GM21526 (cell line): ENCODE measurements around the gene FZD2.

Experiments
- ATAC-seq: cut with Tn5 transposase; IDR thresholded peaks from one replicate; pipeline ENCODE4 v1.9.1; 2021; ENCODE audit warnings: moderate library complexity; ENCODE audit not compliant: unreplicated experiment, low FRiP score

Gene FZD2

GRCh38 chr17:44604768-44605485 lies 47.6 kb downstream of the FZD2 start:
- no peak for ATAC-seq

GRCh38 chr17:44606658-44607057 lies 49.4 kb downstream of the FZD2 start:
- no peak for ATAC-seq

GRCh38 chr17:44607836-44608690 lies 50.8 kb downstream of the FZD2 start:
- no peak for ATAC-seq

- ATAC-seq: no peak
These were observed 51.6 kb downstream of the FZD2 start for GRCh38 chr17:44608727-44609435.

- ATAC-seq: no peak
These were observed 53.0 kb downstream of the FZD2 start for GRCh38 chr17:44610331-44610730.
